HK-2 (cell line): ENCODE data around the gene KLHL11.

ENCODE experiments used
- DNase-seq: peaks from one replicate; pipeline ENCODE4 v3.0.0-alpha.2; 2018; ENCODE audit not compliant: unreplicated experiment

The KLHL11 gene

GRCh38 chr17:41864836-41865595 lies at the start of gene KLHL11:
KLHL11 (minus strand) TSS chr17:41865423; CDS start chr17:41865370, 53 bp downstream.
- peak; percentile 89 for DNase-seq

GRCh38 chr17:41915020-41915419 lies 49.8 kb upstream of the KLHL11 start:
- no peak for DNase-seq

DNA sequence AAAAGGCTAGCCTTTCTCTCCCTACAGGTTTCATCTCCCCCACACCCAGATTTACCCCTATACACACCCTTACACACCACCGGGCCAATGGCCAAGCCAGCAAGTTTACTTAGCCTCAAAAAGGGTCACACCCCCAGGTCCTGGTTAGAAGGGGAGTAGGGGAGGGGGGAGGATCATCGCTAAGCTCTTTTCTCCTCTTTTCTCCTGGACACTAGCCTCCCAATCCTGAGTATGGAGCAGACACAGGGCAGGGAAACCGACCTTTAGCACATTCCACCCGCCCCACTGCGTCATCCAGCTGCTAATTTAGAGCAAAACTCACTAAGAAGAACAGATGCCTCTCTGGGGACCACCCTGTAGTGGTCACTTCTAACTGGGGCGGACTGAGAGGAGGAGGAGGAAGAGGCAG lies 49.1 kb upstream of the KLHL11 start:
- DNase-seq, result no peak

- DNase-seq, result no peak
These were observed 48.6 kb upstream of the KLHL11 start for GRCh38 chr17:41913798-41914197.

DNA sequence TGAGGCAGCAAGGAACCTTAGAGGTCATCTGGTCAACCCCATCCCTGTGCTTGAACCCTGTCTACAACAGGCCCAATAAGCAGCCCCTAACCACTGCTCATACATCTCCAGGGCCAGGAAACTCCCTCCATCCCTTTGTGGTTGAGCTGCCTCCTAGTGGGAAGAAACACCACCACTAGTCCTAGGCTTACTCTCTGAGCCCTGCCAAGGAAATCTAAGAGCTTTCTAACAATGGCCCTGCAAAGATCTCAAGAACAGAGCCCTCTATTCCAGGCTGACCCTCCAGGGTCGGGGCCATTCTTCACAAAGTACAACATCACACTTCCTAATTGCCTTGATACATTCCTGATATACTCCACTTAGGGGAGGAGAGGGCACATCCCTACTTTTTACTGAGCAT lies 47.7 kb upstream of the KLHL11 start:
- no peak for DNase-seq

DNA sequence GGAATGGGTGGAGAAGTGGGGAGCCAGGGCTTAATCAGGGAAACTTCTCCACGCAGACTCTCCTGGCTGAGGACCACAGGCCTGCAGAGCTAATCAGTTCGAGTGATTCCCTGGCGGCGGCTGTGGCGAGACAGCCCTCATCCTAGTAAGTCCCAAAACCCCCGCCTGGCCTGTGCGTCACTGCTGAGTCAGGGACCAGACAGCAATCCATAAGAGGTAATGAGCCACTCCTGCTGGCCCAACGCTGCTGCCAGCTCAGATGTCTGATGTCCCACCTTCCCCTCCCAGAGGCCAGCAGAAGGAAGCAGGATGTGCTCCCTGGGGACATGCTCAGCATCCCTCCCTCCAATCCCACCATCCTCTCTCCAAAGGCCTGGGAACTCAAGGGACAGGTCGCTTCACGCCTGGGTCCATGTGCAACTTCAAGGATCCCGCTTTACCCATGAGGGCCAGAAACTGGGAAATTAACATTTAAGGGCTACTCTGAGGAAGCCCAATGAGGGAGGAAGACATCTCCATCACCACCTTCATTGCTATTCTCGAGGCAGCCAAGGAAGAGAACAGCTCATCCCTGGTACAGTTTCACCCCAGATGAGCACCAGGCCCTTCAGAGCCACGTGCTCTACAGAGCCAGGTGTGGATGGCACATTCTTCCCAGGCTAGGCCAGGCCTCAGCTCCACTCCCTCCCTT lies 45.6 kb upstream of the KLHL11 start:
- DNase-seq, result peak; percentile 99

GRCh38 chr17:41909088-41909487 lies 43.9 kb upstream of the KLHL11 start:
- DNase-seq, result no peak

DNA sequence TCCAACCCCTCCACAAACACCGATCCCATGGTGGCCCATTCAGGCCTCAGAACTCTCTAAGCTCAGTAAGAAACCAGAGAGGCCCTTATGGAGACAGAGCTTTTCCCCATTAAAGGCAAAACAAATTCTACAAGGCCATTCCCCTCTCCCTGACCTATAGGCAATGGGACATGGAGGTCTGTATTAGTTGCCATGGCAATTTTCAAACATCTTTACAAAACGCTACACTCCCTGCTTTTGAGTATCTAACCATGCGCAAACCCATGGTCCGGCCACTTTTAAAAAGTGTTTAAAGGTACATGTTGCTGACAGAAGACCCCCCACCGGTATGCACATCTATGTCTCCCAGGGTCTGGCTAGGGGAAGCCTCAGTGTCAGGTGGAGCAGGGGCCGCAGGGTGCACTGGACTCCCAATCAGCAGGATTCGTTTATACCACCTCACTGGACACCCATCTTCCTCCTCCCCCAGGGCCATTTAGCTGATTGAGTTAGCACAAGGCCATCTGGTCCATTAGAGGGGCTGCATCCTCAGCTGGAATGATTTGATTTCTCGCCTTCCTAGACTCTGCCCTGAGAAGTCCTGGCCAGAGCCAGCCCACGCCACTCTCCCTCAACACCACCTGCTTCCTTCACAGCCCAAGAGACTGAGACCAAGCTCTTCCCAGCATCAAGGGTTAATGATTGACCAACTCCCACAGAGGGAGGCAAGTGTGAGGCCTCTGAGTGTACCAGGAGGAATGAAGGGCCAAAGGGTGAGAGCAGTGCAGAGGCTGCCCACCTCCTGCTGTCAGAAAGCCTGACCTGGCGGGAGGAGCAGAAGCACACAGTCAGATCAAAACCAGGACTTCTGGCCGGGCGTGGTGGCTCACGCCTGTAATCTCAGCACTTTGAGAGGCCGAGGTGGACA lies 42.7 kb upstream of the KLHL11 start:
- DNase-seq, result peak; percentile 86

GRCh38 chr17:41907185-41907556 lies 41.9 kb upstream of the KLHL11 start:
- DNase-seq, result peak; percentile 51

DNA sequence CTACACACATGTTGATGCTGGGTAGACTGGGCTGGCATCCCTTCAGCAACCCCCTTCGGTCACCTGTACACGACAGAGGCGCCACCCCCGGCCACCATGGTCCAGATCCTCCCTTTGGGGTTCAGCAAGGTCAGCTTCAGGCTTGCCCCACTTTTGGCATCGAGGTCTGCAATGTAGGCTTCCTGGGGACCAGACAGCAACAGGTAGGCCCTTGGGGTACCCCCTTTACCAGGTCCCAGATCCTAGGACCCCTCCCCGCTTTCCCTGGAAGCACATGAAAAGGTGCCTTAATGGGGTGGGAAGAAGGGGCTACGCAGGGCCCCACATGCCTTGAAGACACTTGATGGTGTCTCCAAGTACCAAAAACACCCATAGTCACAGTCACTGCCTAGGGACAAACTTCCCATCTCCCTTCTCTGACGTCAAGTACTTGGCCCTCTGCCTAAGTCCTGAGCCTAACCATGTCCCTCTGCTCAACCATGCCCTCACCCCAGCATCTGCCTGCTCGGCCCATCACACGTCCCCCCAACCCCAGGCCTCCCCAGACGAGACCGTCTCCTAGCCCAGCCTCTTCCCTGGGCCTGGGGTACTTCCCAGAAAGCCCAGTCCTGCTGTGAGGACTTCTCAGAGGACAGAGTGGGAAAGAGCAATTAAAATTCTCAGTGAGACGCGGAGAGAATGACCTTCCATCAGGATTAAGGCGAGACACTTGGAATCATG lies 41.4 kb upstream of the KLHL11 start:
- DNase-seq, result no peak

DNA sequence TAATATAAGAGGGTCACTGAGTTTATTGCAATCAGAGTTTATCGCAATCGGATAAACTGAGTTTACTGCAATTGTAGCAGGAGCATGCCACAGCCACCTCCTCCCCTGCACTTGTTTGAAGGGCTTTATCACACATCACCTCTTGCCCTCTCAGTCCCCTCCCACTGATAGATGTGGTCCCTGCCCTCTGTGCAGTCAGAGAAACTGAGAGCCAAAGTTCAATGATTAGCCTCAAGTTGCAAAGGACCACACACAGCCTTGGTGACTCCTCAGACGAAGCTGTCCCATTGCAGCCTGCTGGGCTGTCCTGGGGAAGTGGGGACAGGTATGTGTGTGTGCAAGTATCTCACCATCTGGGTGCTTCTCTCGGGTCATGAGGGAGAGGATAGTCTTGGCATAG lies 39.9 kb upstream of the KLHL11 start:
- DNase-seq, result no peak

DNA sequence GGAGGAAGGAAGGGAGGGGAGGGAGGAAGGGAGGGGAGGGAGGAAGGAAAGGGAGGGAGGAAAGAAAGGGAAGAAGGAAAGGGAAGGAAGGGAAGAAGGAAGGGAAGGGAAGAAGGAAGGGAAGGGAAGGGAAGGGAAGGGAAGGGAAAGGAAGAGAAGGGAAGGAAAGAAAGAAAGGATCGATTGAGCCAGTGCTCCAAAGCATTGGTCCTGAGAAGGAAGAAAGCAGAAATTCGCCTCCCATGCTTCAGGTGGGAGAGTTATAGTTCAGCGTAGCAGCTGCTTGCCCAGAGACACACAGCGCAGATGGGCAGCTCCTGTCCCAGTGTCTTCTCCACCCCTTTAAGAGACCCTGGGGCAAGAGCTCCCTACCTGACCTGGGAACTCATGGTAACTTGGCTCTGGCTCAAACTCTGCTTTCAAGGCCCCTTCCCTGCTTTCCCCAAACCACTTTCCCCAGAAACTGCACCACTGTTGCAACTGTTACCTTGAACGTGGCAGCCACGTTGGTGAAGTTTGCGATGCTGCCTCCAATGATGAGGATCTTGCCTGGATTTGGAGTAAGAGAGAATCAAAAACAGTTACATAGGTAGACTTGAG lies 39.1 kb upstream of the KLHL11 start:
- DNase-seq, result no peak

DNA sequence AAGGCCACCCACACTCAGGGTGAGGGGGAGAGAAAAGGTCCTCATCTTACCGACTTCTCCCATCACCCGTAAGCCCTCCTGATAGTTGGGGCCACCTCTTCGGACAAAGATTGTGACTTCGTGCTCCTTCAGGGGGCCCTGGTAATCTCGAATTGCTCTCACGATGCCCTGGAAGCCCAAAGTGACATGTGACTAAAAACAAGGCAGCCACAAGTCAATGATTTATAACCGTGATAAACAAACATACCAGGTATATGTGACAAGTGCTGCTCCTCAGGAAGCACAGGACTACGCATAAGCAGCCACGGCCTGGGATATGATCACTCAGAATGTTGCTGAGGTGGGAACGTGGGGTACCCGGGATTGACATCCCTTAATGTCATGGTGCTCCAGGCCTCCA lies 36.4 kb upstream of the KLHL11 start:
- DNase-seq, result no peak

DNA sequence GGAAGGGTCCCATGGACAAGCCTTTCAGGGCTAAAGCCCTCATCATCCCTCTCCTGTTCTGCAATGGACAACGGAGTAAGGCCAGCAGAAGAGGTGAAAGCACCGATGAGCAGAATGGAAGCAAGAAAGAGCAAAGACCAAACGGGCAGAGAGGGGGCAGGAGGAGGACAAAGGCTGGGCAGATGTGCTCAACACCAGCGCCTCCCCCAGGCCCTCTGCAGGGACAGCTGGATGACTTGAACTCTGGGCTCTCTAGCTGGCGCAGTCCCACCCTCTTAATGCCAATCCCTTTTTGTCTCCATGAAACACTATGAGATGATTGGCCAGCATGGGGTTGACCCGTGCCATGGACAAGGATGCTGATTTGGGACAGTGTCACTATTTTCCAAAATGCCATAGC lies 31.5 kb upstream of the KLHL11 start:
- DNase-seq, result no peak

- DNase-seq, result no peak
These were observed 30.4 kb upstream of the KLHL11 start for GRCh38 chr17:41895617-41896016.

DNA sequence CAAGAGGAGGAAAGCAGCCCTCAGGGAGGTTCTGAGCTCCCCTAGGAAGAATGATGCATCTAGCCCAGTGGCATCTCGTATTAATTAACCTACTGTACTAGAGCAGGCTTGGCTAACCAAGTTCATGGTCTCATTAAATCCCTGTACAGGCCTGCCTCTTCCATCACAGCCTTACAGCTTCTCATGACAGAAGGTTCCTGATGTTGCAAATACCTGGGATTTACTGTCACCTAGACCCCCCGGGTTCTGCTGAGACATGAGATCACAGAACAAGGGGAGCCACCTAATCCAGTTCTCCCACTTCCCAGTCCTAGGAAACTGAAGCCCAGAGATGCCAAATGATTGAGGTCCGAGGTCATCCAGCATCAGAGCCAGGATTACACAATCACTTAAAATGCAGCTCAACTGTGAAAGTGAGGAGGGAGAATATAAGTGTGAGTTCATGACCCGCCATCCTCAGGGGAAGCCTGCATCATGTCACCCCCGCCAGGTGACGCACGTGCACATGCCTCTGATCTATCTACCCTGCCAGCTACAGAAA lies 29.6 kb upstream of the KLHL11 start:
- DNase-seq, result peak; percentile 66

DNA sequence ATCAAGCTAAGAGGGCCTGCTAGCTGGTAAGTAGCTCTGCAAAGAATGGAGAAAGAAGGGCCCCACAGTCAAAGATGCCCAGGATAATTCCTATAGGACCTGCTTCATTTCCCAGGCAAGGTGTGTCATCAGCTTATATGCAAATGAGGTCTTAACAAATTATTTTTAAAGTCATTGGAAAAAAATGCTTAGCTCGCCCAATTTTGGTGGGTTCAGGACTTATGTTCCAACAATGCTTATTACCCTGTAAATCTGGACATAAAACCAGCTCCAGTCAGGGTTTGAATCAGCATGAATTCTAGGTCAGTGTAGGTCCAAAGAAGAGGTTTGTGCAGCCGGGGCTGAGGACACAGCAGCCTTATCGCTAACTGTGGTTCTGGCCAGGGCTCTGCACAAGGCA lies 28.2 kb upstream of the KLHL11 start:
- no peak for DNase-seq

GRCh38 chr17:41892021-41892376 lies 26.8 kb upstream of the KLHL11 start:
- DNase-seq, result no peak

DNA sequence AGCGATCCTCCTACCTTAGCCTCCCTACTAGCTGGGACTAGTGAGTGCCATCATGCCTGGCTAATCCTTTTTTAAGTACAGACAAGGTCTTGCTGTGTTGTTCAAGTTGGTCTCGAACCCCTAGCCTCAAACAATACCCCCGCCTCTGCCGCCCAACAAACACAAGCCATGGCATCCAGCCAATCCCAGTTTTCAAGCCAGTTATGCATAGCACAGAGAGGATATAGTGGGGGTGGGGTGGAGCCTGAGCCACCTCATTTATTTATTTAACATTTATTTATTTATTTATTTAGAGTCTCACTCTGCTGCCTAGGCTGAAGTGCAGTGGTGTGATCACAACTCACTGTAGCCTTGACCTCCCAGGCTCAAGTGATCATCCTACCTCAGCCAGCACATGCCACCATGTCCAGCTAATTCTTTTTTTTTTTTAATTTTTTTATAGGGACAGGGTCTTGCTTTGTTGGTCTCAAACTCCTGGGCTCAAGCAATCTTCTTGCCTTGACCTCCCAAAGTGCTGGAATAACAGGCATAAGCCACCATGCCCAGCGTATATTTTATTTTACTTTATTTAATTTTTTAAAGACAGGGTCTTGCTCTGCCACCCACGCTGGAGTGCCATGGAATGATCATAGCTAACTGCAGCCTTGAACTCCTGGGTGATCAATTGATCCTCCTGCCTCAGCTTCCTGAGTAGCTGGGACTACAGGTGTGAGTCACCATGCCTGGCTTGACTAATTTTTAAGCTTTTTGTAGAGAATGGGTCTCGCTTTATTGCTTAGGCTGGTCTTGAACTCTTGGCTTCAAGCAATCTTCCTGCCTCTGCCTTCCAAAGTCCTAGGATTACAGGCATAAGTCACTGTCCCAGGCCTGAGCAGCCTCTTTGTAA lies 26.2 kb upstream of the KLHL11 start:
- DNase-seq, result no peak

DNA sequence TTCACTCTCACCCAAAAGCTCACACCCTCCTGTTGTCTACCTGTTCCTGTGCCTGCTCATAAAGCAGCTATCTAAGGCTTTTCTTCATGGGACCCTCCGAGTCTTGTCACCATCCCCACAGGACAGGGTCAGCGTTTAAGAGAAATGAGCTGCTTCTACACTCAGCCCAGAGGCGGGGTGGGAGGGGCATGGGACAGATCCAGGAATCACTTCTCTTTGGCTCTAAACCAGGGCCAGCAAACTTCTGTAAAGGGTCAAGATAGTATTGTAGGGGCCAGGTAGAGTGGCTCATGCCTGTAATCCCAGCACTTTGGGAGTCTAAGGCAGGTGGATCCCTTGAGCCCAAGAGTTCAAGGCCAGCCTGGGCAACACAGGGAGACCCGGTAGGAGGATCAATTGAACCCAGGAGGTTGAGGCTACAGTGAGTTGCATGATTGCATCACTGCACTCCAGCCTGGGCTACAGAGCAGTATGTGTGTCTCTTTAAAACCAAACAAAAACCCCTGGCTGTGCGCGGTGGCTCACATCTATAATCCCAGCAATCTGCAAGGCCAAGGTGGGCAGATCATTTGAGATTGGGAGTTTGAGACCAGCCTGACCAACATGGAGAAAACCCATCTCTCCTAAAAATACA lies 23.2 kb upstream of the KLHL11 start:
- DNase-seq, result no peak
